ENCODE measurements around the gene SREBF1.

The SREBF1 gene

DNA sequence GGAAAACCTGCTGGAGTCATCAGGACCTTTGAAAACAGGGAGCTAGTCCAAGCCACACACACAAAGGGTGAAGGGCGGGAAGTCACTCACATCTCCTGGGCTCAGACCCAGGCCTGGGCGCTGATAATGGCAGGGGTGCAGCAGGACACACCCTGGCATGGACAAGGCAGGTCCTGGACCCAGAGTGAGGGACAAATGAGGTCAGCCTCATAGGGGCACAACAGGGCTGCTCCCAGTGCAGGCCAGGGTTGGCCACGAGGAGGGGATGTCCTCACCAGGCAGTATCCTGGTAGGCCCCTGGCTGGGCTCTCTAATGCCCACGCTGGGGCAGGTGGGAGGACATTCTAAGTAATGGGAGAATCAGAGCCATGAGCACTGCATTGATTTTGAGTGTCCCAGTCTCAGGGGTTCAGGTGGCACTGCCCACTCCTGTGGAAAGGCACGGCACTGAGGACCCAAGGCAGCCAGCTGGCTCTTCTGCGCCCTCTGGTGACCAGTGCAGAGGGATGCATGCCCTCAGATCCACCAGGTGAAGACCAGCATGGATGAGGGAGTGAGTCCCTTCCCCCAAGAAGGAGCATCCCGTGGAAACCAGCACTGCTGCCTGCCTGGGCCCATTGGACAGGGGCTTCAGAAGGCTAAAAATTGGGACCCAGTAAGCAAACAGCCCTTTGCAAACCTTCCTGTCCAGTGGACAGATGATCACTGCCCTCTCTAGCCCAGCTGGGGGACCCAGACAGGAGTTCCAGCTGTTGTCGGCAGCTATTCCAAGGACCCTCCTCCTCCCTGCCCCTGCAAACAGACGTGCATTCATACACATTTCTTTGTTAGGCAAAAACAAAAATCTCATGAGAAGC, 23.4 kb upstream of the SREBF1 start:
- no peak for DNase-seq (ENCODE audit: low read depth, low spot score)

DNA sequence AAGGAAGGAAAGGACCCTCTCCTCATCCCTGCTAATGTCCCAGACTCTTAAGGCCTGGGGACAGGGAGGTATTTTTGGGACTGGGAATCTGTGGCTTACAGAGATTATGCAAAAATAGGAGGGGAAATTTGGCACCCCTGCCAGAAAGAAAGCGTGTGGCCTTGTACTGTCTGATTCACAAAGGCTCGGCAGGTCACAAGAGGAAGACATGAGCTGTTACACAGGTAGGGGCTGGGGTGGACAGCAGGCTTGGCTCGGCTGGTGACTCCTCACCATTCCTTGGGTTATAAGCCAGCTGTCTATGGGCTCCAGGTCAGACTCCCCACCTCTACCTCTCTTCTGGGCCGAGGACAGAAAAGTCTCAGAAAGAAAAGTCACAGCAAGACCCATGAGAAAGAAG, 20.7 kb upstream of the SREBF1 start:
- DNase-seq (ENCODE audit: low read depth, low spot score), result no peak

DNA sequence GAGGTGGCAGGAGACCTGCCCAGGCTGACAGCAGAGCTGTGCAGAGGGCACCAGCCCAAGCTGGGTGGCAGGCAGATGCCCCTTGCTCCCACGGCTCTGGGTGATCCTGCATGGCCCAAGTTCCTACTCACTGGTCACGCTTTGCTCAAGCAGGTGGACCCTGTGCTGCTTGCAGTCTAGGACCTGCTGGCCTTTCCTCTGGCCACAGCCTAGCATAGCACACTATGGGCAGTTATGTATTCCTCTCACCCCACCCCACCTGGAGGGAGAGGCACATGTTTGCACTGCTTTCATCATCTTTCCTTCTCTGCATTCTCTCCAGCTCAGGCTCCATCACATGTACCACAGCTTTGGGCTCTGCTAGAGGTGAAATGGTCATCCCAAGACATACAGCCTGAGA, 19.6 kb upstream of the SREBF1 start:
- no peak for DNase-seq (ENCODE audit: low read depth, low spot score)

DNA sequence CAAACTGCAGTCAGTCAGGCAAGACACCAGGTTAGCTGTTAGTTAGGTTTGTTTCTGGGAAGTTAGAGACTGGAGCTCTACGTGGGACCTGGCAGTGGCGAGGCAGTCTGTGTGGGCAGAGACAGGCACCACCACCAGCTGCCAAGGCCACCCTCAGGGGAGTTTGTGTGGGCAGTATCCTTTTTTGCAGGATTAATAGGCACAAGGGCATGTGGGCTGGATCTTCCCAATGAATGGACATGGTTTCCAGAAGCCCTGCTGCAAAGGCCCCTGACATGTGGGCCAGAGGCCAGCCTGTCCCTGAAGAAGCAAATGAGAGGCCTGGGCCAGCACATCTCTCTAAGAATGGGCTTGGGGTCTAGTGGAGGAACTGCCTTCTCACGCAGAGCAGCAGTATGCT, 19.2 kb upstream of the SREBF1 start:
- DNase-seq (ENCODE audit: low read depth, low spot score), result no peak

DNA sequence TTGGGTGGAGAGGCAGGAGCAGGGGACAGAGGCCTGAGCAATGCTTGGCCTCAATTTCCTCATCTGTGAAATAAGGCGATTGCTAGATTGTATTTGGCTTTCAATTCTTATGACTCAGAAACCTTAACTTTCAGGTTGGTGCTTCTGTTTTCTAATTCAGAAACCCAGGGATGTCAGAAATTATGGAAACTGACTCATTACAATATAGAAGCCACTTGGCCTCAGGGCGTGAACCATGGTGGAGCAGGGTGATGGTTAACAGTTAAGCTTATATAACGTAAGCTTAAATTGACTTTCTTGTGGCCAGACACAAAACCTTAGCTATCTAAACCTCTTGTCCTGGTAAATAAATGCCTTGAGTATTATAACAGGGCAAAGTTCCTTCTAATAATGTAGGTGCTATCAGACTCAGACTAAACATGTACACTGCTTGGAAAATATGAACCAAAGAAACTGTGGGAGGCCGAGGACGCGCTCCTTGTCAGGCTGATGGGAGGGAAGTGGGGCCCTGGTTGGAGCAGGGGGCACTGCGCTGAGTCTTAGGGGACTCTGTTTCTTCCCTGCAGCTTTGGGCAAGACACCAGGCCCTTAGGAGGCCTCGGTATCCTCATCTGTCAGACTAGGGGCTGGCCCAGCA, 17.1 kb upstream of the SREBF1 start:
- no peak for DNase-seq (ENCODE audit: low read depth, low spot score)

DNA sequence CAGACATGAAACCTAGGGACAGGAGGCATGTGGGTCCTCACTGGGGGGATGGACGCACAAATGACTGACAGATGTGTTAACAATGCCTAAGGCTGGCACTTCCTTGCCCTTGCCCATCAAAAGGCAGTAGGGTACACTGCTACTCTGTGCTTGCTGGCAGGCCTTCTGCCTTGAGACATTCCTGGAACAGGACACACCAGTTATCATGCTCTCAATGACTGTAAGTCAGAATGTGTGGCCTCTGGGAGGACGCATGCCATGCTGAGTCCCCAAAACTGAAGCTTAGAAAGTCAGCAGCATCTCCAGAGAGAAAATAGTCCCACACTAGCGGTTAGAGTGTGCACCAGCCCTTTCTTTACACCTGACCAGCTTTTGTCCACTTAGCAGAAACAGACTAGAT, 16.1 kb upstream of the SREBF1 start:
- DNase-seq (ENCODE audit: low read depth, low spot score), result no peak

DNA sequence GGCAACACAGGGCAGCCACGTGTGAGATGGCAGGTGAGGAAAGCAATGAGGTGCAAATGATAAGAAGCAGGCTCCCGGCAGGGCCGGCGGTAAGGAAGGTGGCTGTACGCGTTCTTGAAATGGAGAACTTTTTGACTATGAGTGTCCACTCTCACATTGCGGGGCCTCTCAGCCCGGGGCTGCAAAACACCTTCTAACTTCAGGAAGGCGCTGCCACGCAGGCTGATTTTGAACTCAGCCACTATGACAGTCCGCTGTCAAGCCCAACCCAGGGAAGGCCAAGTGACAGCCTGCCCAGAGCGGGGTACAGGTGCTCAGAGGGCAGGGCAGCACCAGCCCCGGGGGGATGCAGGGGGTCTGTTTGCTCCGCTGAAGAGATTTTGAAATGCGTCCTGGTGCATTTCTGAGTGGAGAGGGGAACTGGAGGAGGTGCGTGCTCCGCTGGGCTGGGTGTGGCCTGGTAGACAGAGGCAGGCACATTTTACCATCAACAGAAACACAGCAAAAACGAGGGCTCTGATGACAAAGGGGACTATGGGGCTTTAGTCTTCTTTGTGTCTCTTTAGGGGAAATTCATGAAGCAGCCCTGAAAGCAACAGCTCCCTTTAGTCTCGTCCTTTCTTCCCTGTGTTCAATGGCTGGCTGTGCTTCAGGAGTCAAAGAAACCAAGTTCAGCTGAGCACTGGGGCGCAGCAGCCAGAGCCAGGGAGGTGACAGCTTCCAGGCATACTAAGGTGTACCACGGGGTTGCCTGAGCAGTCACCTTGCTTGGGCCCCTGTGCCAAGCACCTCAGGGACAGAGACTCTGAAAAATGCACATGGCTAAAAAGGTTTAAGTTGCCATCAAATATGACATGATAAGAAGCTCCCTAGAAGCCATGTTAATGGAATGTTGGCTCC, 14.6 kb upstream of the SREBF1 start:
- no peak for DNase-seq (ENCODE audit: low read depth, low spot score)

DNA sequence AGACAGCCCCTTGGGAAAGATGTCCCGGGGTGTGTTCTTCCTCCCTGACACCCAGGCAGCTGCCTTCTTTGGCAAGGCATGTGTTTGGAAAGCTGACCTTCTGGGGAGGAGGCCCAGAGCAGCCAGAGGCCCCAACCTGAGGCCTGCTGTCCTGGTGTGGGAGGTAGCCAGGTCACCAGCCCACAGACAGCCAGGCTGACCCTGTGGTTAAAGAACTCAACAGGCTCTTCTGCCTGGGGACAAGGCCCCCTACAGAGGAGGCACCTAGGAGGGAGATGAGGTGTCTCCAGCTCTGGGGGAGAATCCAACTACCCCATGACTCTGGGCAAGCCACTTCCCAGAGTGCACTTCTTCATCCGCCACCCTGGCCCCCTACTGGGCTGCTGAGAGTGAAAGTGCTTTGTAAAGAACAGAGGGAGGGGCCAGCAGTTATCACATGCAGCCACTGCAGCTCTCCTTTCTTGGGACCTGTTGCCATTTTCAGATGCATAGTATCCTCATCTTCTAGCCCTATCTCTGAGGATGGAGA, 13.1 kb upstream of the SREBF1 start:
- DNase-seq (ENCODE audit: low read depth, low spot score), result peak; percentile 60

DNA sequence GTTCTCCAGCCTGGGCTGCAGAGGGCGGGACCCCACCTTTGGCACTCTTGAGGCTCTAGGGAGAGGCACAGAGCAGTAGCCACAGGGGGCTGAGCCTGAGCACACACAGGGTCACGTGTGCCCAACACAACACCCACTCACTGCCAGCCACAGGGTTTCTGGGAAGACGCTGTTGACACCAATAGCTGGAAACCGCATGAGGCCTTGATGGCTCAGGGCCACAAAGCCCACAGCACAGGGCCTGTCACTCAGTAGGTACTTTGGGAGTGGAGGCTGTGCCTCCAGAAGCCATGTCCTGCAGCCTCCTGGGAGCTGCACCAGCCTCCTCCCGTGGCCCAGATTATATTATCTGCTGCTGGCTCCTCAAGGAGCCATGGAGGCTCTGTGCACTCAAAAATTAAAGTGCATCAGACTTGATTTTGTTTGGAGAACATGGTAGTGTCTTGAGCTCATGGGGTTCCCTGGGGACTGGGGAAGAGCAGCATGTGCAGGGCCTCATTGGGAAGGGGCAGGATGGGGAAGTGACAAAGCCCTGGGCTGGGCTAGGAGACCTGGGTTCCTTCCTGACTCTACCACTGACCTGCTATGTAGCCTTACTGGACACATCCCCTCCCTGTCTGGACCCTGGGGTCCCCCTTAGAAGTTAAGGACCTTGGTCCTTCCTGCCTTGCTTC, 12.5 kb upstream of the SREBF1 start:
- peak; percentile 57 for DNase-seq (ENCODE audit: low read depth, low spot score)

DNA sequence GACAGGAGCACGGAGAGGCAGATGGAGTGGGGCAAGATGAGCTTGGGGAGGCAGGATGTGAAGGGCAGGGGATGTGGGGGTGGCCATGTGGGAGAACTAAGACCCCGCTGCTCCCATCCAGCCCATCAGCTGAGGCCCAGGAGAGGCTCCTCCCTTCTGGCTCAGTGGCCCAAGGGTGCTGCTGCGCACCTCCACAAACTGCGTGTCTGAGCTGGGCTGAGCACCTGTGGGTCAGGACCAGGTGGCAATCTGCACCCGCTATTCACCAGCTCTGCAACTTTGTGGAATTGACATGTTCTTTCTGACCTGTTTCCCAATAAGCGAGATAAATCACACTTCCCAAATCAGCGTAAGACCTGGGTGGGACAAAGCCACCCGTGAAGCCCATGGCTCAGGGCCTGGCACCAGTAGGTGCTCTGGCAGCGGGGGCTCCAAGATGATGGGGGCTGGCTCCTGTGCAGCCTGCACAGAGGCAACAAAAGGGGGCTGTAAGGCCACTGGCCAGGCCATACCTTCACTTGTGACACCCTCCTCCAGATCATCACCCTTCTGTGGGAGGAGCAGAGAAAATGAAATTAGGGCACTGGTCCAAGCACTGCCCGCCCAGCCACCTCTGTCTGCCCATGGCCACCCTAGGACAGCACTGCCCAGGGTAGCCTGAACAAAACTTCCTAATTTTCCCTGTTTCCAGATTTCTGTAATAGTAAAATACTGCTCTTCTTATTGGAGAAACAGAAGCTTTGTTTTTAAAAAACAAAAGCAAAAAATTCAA, 11.7 kb upstream of the SREBF1 start:
- no peak for DNase-seq (ENCODE audit: low read depth, low spot score)

DNA sequence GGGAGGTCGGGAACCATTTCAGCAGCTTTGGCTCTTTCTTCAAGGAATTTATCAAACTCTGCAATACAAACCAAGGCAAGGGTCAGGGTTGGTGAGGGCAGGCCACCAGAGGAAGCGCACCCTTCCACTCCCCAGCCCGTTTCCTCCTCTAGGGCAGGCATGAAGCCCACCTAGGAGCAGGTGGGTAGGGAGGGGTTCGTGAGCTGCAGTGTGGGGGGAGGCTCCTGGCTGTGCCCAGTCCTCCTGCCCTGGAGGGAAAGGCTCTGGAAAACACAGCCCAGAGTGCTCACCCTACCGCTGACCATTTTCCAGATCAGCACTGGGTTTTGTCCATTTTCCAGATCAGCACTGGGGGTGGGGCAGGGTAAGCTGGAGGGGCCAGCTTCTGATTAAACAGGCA, 10.9 kb upstream of the SREBF1 start:
- DNase-seq (ENCODE audit: low read depth, low spot score), result no peak

DNA sequence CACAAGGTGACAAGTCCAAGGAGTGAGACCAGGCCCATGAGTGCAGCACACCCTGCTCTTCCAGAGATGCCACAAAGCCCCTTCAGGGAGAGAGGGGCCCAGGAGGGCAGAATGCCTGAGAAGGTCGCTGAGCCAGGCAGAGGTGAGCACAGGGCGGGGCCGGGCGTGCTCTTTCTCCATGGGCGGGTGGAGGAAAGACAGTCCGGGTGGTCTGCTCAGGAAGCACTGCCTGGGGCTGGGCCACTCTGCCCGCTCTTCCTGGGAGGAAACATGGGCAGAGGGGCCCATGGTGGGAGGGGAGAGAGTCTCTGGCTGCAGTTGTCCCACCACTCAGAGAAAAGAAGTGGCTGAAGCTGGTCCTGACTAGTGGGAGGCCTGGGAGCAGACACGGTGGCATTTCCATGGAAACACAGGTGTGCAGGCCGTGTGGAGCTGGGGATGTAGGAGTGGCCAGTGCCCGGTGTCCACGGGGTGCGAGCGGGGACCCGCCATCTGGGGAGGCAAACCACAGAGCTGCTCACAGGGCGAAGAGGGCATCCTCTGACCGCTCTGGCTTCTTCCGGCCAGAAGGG, 10.4 kb upstream of the SREBF1 start:
- no peak for DNase-seq (ENCODE audit: low read depth, low spot score)

DNA sequence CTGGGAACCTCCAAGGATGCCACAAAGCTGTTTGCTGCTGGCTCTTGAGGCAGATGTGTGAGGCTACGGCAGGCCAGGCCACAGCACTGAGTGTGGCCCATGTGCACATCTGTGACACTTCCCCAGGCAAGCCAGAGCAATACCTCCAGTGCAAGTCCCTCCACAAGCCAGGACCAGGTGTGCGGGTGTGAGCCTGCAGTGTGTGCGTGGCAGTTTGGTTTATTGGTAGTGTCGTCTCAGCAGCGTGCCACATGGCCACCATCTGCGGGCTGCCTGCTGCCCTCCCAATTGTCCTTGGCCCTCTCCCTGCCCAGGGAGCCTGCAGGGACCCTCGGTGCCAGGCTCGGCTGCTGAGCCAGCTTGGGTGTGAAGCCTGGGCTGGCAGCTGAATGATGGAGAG, 9.9 kb upstream of the SREBF1 start:
- no peak for DNase-seq (ENCODE audit: low read depth, low spot score)

DNA sequence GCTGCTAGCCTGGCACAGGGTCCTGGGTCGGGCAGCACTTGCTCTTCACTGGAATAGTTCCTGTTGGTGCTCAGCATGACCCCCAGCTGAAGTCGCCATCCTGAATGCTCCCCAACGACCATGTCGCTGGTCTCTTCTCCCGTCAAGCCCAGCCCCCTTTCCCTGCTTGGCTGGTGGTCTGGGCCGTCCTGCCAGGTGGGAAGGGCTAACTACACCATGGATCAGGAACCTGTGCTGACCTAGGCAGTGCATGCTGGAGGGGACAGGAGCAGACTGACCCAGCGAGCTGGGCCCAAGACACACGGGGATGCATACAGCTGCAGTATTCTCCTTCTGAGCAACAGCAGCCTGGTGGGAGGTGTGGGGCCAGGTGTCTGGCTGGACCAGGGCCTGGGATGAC, 9.2 kb upstream of the SREBF1 start:
- DNase-seq (ENCODE audit: low read depth, low spot score), result no peak

DNA sequence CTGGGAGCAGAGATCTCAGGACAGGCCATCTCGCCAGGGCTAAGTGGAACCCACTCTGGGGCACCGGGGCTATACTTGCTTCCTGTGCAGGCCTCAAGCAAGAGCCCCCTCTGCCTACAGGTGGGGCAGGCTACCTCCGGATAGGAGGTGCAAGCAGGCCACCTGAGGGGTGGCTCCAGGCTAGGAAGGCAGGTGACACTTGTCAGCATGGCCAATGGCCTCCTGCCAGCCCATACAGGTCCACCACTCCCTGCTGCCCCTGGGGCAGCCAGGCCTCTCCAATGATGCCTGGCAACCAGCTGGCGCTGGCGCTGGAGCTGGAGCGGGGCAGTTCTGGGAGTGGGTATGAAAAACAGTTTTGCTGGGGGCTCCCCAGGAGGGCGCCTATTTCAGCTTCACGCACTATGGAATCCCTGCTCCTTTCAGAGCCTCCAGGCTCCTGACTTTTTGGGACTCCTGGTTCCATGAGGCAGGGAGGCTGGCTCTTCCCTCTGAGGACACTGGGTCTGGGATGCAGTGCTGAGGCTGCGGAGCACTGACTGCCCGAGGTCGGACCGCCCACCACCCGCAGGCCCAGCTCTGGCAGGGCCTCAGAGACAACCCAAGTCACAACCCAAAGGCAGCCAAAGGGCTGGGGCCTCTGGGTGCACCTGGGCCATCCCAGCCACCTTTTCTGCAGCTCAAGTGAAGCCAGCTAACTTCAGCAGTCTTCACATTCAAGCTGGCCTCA, 8.4 kb upstream of the SREBF1 start:
- no peak for DNase-seq (ENCODE audit: low read depth, low spot score)

DNA sequence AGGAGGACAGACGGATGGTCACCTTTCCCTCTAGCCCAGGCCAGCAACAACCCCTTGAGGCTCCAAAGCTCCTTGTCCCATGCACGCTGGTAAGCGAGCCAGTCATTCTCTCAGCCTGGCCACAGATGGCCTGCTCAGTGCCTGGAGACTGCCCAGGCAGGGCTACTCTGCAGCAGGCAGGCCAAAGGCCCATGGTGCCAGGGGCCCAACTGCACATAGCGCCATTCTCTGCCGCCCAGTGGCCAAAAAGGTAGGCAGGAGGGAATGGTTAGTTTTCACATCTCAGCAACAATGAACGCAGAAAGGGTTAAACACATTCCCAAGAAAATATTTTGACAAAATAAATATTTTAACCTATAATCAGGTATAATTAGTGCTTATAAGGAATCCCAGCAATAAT, 7.7 kb upstream of the SREBF1 start:
- DNase-seq (ENCODE audit: low read depth, low spot score), result no peak

DNA sequence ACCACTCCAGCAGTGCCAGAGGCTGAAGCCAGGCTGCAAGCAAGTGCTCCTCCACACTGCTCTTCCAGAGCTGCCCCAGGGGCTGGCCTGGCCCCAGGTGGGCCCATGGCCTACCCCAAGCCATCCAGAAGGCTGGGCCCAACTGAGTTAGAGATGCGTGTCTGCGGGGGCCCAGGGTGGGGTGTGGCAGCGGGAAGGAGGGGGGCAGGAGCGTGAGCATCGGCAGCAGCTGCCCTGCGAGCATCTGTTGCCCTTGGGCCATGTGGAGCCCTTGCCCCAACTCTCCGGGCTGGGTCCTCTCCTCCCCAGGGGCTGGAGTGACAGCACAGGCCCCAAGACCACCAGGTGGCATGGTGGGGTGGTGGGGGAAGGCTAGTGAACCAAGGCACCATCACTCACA, 7.3 kb upstream of the SREBF1 start:
- DNase-seq (ENCODE audit: low read depth, low spot score), result no peak

DNA sequence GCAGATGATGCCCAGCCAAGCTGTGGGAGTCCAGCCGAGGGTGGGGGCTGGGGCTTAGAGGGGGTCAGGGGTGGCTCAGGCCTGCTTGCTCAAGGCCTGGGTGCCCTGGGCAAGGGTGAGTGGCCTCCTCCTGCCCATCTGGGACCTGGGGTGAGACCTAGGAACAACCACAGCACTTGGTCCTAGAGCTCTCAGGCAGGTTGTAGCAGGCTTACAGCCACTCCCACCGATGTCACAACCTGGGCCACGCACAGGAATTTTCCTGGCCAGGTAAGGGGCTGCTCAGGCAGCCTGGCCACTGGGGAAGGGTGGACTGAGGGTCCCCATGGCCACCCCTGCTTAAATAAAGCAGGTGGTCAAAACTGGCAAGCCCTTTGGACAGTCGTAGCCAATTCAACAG, 6.3 kb upstream of the SREBF1 start:
- DNase-seq (ENCODE audit: low read depth, low spot score), result no peak

DNA sequence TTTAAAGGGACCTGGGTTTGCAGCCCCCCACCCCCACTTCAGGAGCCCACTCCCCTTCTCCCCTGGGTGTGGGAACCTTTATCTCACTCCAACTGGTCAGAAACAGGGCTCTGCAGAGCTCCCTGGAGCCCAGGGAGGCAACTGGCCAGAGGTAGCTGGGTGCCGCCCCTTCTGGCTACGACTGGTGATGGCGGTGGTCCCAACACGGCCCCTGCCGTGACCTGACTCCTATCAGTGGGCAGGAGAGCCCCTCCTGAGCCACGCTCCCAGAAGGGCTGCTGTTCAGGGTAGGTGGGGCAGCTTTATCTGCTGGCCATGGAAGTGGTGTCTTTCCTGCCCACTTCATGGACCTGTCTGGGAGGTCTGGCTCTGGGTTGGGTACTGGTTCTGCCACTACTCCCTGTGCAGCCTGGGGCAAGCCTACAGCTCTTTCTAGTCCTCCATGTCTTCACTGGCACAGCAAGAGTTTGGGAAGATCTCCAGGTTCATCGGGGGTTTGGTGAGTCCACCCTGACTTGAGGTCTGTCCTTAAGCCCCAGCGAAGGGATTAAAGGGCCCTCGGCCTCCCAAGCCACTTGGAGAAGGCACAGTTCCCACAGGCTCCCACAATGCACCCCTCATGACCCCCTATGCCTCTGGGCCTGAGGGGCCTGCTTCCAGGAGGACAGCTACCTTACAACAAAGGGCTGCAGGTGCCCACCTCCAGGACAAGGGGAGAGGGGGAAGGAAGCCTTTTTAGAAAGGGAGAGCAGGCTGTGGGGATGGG, 5.5 kb upstream of the SREBF1 start:
- DNase-seq (ENCODE audit: low read depth, low spot score), result no peak

Data from brain pericyte (primary cell).